AG08396 (cell line): ENCODE measurements around the gene RAB27A.
"Not testable (repeated sequence)": the region's sequence is repeated elsewhere in the genome, so short reads cannot be mapped to it uniquely, and the experiment has no call there.

Source experiments
- DNase-seq: peaks from one replicate; pipeline ENCODE4 v3.0.0; 2012; ENCODE audit warnings: low spot score, mixed read lengths

The RAB27A gene

GRCh38 chr15:55281517-55282228, 7.9 kb downstream of the RAB27A start:
- no peak for DNase-seq

GRCh38 chr15:55280589-55280988, 9.0 kb downstream of the RAB27A start:
- DNase-seq, result not testable (repeated sequence)

GRCh38 chr15:55279746-55280351, 9.8 kb downstream of the RAB27A start:
- DNase-seq, result peak; percentile 51

GRCh38 chr15:55279100-55279745, 10.4 kb downstream of the RAB27A start:
- no peak for DNase-seq

- DNase-seq, result no peak
Observed at GRCh38 chr15:55277715-55278114, 11.9 kb downstream of the RAB27A start.

GRCh38 chr15:55277116-55277564, 12.5 kb downstream of the RAB27A start:
- DNase-seq, result no peak

- no peak for DNase-seq
Observed at GRCh38 chr15:55276324-55276723, 13.3 kb downstream of the RAB27A start.

GRCh38 chr15:55270291-55270690, 19.3 kb downstream of the RAB27A start:
- no peak for DNase-seq

GRCh38 chr15:55268176-55268695, 21.4 kb downstream of the RAB27A start:
- no peak for DNase-seq

GRCh38 chr15:55267401-55268175, 22.0 kb downstream of the RAB27A start:
- DNase-seq, result no peak

- DNase-seq, result no peak
Observed at GRCh38 chr15:55266547-55266946, 23.1 kb downstream of the RAB27A start.

- DNase-seq, result no peak
Observed at GRCh38 chr15:55260562-55261131, 29.0 kb downstream of the RAB27A start.

GRCh38 chr15:55257938-55258337, 31.7 kb downstream of the RAB27A start:
- no peak for DNase-seq

- DNase-seq, result no peak
Observed at GRCh38 chr15:55257012-55257670, 32.5 kb downstream of the RAB27A start.

- DNase-seq, result no peak
Observed at GRCh38 chr15:55256281-55257011, 33.2 kb downstream of the RAB27A start.

GRCh38 chr15:55255714-55256113, 33.9 kb downstream of the RAB27A start:
- no peak for DNase-seq

GRCh38 chr15:55254916-55255679, 34.5 kb downstream of the RAB27A start:
- DNase-seq, result no peak

GRCh38 chr15:55253580-55253979, 36.0 kb downstream of the RAB27A start:
- peak; percentile 28 for DNase-seq

GRCh38 chr15:55252201-55252600, 37.4 kb downstream of the RAB27A start:
- not testable (repeated sequence) for DNase-seq

GRCh38 chr15:55250941-55251340, 38.7 kb downstream of the RAB27A start:
- no peak for DNase-seq
